Neural cell (in vitro differentiated cells): ENCODE data around the gene NBDY. TPM values are rescaled to one million over a fixed set of nuclear protein-coding genes. Genes with fewer than 3 reads are reported as not detected.

ENCODE experiments used
- H2AFZ ChIP-seq: fragments of 200-600, 300-800 bp; sonication (generic), shearing (Covaris generic); 2 replicates; pipeline ENCODE4 v1.6.0; 2014; ENCODE audit warnings: low read depth, mild to moderate bottlenecking, antibody characterized with exemption, low read length, moderate library complexity
- H3F3A ChIP-seq: fragments of 200-600 bp; shearing (Covaris generic); 2 replicates; pipeline ENCODE4 v1.6.1; 2016; ENCODE audit warnings: mild to moderate bottlenecking, moderate library complexity, mixed read lengths, antibody characterized with exemption, low read length; ENCODE audit not compliant: insufficient read depth, poor library complexity, severe bottlenecking
- H3K27ac ChIP-seq: fragments of 200-600, 300-800 bp; sonication (generic), shearing (Covaris generic); 2 replicates; pipeline ENCODE4 v1.5.1; 2014; ENCODE audit warnings: mild to moderate bottlenecking, low read length, moderate library complexity
- H3K27me3 ChIP-seq: fragments of 300-800, 200-600 bp; sonication (generic), shearing (Covaris generic); 2 replicates; pipeline ENCODE4 v1.6.0; 2014; ENCODE audit warnings: mild to moderate bottlenecking, low read depth, low read length, moderate library complexity; ENCODE audit not compliant: insufficient read depth
- H3K36me3 ChIP-seq: fragments of 300-800, 200-600 bp; sonication (generic), shearing (Covaris generic); 2 replicates; pipeline ENCODE4 v1.5.1; 2014; ENCODE audit warnings: mild to moderate bottlenecking, antibody characterized with exemption, low read length, moderate library complexity; ENCODE audit not compliant: insufficient read depth
- H3K4me2 ChIP-seq: fragments of 300-800, 200-600 bp; sonication (generic), shearing (Covaris generic); 2 replicates; pipeline ENCODE4 v1.6.0; 2014; ENCODE audit warnings: mild to moderate bottlenecking, low read length
- H3K4me3 ChIP-seq: fragments of 300-800, 200-600 bp; sonication (generic), shearing (Covaris generic); 2 replicates; pipeline ENCODE4 v1.5.1; 2014; ENCODE audit warnings: mild to moderate bottlenecking, low read length, moderate library complexity
- H3K79me2 ChIP-seq: fragments of 200-600 bp; shearing (Covaris generic); replicated peaks from 2 replicates; pipeline ENCODE4 v1.6.0; 2014; ENCODE audit warnings: mild to moderate bottlenecking, low read length, moderate library complexity; ENCODE audit not compliant: insufficient read depth
- H3K9ac ChIP-seq: fragments of 300-800, 200-600 bp; sonication (generic), shearing (Covaris generic); 2 replicates; pipeline ENCODE4 v1.6.1; 2016; ENCODE audit warnings: mild to moderate bottlenecking, low read length, mixed read lengths
- H3K9me2 ChIP-seq: fragments of 200-600 bp; shearing (Covaris generic); 2 replicates; pipeline ENCODE4 v1.6.1; 2016; ENCODE audit warnings: mild to moderate bottlenecking, low read length, mixed read lengths; ENCODE audit not compliant: insufficient read depth
- H3K9me3 ChIP-seq: fragments of 200-600, 300-800 bp; sonication (generic), shearing (Covaris generic); 2 replicates; pipeline ENCODE4 v1.6.1; 2016; ENCODE audit warnings: mild to moderate bottlenecking, mixed run types, low read length, moderate library complexity, mixed read lengths
- H4K20me1 ChIP-seq: fragments of 200-600 bp; shearing (Covaris generic); 2 replicates; pipeline ENCODE4 v1.6.1; 2016; ENCODE audit warnings: mild to moderate bottlenecking, mixed run types; ENCODE audit not compliant: insufficient read depth
- CTCF ChIP-seq: fragments of 450-650 bp; IDR thresholded peaks from 2 replicates; pipeline ENCODE4 v1.5.1; 2014; ENCODE audit warnings: antibody characterized with exemption, mild to moderate bottlenecking, moderate library complexity; ENCODE audit not compliant: poor library complexity, severe bottlenecking
- EP300 ChIP-seq: fragments of 450-650 bp; conservative IDR thresholded peaks from 2 replicates; pipeline ENCODE4 v1.6.1; 2014; ENCODE audit warnings: antibody characterized with exemption, mild to moderate bottlenecking, moderate library complexity; ENCODE audit not compliant: poor library complexity, severe bottlenecking
- EZH2 ChIP-seq: fragments of 200-600, 300-800 bp; shearing (Covaris generic), sonication (generic); IDR thresholded peaks from 2 replicates; pipeline ENCODE4 v1.6.1; 2014; ENCODE audit warnings: antibody characterized with exemption, low read length, borderline replicate concordance, mild to moderate bottlenecking; ENCODE audit not compliant: insufficient read depth, poor library complexity, severe bottlenecking
- MXI1 ChIP-seq: fragments of 450-650 bp; conservative IDR thresholded peaks from 2 replicates; pipeline ENCODE4 v1.6.1; 2014; ENCODE audit warnings: antibody characterized with exemption, mild to moderate bottlenecking; ENCODE audit not compliant: poor library complexity, severe bottlenecking
- POLR2AphosphoS5 ChIP-seq: IDR thresholded peaks from 2 replicates; pipeline ENCODE4 v1.6.1; 2012
- RAD21 ChIP-seq: fragments of 450-650 bp; conservative IDR thresholded peaks from 2 replicates; pipeline ENCODE4 v1.6.1; 2014; ENCODE audit warnings: antibody characterized with exemption, mild to moderate bottlenecking, moderate library complexity
- REST ChIP-seq: IDR thresholded peaks from 2 replicates; pipeline ENCODE4 v1.6.1; 2012; ENCODE audit warnings: borderline replicate concordance
- SMC3 ChIP-seq: fragments of 450-650 bp; conservative IDR thresholded peaks from 2 replicates; pipeline ENCODE4 v1.6.1; 2014; ENCODE audit warnings: antibody characterized with exemption, mild to moderate bottlenecking, moderate library complexity; ENCODE audit not compliant: poor library complexity
- TAF1 ChIP-seq: IDR thresholded peaks from 2 replicates; pipeline ENCODE4 v1.6.1; 2012; ENCODE audit warnings: low read depth
- polyA plus RNA-seq: library from polyadenylated mRNA; depleted of rRNA; stranded (reverse); fragments of >200 nt; gene quantifications from 2 replicates; pipeline ENCODE4 v1.2.3, GENCODE V29; 2014

The NBDY gene
- polyA plus RNA-seq, 1 donor from 2014 or later = 29.7 TPM

GRCh38 chrX:56783996-56784620 lies 55.1 kb downstream of the NBDY start:
- no peaks in the 10 kb centered on the region for H3K79me2 ChIP-seq
- no peaks in the 10 kb centered on the region for H3F3A ChIP-seq
- H2AFZ ChIP-seq = no peak overlapping the region
- no peaks in the 10 kb centered on the region for H4K20me1 ChIP-seq
- no peaks in the 10 kb centered on the region for H3K27me3 ChIP-seq
- H3K9ac ChIP-seq = no peak overlapping the region
- H3K4me2 ChIP-seq = no peak overlapping the region
- no peak for TF ChIP-seq RAD21
- TF ChIP-seq EP300 = no peak
- TF ChIP-seq CTCF = no peak
- TF ChIP-seq REST = no peak
- no peak for TF ChIP-seq MXI1
- TF ChIP-seq TAF1 = no peak
- no peak for TF ChIP-seq EZH2
- no peak for TF ChIP-seq SMC3
- no peak for TF ChIP-seq POLR2AphosphoS5
- no peaks in the 10 kb centered on the region for H3K9me2 ChIP-seq
- H3K9me3 ChIP-seq = no peaks in the 10 kb centered on the region
- no peaks in the 10 kb centered on the region for H3K36me3 ChIP-seq
- H3K27ac ChIP-seq = no peak overlapping the region
- H3K4me3 ChIP-seq = no peak overlapping the region

DNA sequence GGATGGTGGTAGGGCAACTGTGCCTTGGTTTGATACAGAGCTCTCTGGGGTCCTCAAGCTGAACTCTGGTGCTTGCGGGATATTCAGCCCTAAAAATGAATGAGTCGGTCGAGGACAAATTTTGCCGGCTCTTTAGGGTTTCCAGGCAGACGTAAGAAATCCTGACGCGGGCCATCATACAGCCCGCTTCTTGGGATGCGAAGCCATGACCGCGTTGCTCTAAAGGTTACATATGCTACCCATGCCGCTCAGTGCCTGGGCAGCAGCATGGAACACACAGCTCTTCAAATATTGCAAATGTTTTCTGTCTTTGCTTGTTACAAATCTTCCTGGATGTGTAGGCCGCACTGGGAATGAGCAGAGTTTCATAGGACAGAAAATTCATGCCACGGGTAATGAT lies 55.6 kb downstream of the NBDY start:
- no peak overlapping the region for H3K27ac ChIP-seq
- TF ChIP-seq EP300 = no peak
- no peak for TF ChIP-seq RAD21
- TF ChIP-seq POLR2AphosphoS5 = no peak
- no peak for TF ChIP-seq TAF1
- TF ChIP-seq EZH2 = no peak
- no peak for TF ChIP-seq REST
- no peak for TF ChIP-seq CTCF
- TF ChIP-seq SMC3 = no peak
- TF ChIP-seq MXI1 = no peak
- no peak overlapping the region for H3K9ac ChIP-seq
- no peak overlapping the region for H3K4me2 ChIP-seq
- H3K79me2 ChIP-seq = no peaks in the 10 kb centered on the region
- H3K27me3 ChIP-seq = no peaks in the 10 kb centered on the region
- H4K20me1 ChIP-seq = no peaks in the 10 kb centered on the region
- H3K36me3 ChIP-seq = no peaks in the 10 kb centered on the region
- no peak overlapping the region for H3K4me3 ChIP-seq
- H3F3A ChIP-seq = no peaks in the 10 kb centered on the region
- no peaks in the 10 kb centered on the region for H3K9me2 ChIP-seq
- H3K9me3 ChIP-seq = no peaks in the 10 kb centered on the region
- H2AFZ ChIP-seq = no peak overlapping the region
